ENCODE measurements around the gene ACKR1. TPM values are rescaled to one million over a fixed set of nuclear protein-coding genes. Genes with fewer than 3 reads are reported as not detected.

The ACKR1 gene
- total and polyA plus RNA-seq, 4 donors, result 3.5 to 26.8 (median 13.9) TPM

GRCh38 chr1:159171688-159172501 lies 32.8 kb upstream of the ACKR1 start:
- peak in 2 of 6 donors; percentile 79 to 92 for DNase-seq (ENCODE audit: low read depth in 4 of 6, low spot score in 6 of 6)
- no peaks in the 10 kb centered on the region for H3K27me3 ChIP-seq (ENCODE audit: control insufficient read depth, insufficient read depth, low read length)
- H3K9me3 ChIP-seq (ENCODE audit: control insufficient read depth, insufficient read depth, low read length), result no peaks in the 10 kb centered on the region
- no peaks in the 10 kb centered on the region for H3K36me3 ChIP-seq (ENCODE audit: control insufficient read depth, insufficient read depth, low read length)
- H3K4me3 ChIP-seq (ENCODE audit: low read depth, low read length), result peak overlapping the region; percentile 64
- peaks cover 25% of the 10 kb centered on the region for H3K4me1 ChIP-seq (ENCODE audit: control insufficient read depth, insufficient read depth, low read length)
- under 1% methylated on average over 23 of the region's 49 CpGs for WGBS (ENCODE audit: insufficient coverage)
- H3K27ac ChIP-seq (ENCODE audit: low read depth, low read length), result peak overlapping the region; percentile 51

GRCh38 chr1:159172614-159173291 lies 31.9 kb upstream of the ACKR1 start:
- Histone ChIP-seq H3K27me3 (ENCODE audit: control insufficient read depth, insufficient read depth, low read length) (no peaks in the 10 kb centered on the region), H3K4me3 (ENCODE audit: low read depth, low read length) (peak overlapping the region; percentile 64), H3K36me3 (ENCODE audit: control insufficient read depth, insufficient read depth, low read length) (no peaks in the 10 kb centered on the region), H3K27ac (ENCODE audit: low read depth, low read length) (peak overlapping the region; percentile 51), H3K9me3 (ENCODE audit: control insufficient read depth, insufficient read depth, low read length) (no peaks in the 10 kb centered on the region), H3K4me1 (ENCODE audit: control insufficient read depth, insufficient read depth, low read length) (peaks cover 25% of the 10 kb centered on the region)
- peak in 2 of 6 donors; percentile 71 to 83 for DNase-seq (ENCODE audit: low read depth in 4 of 6, low spot score in 6 of 6)
- 0% methylated on average over 6 of the region's 17 CpGs for WGBS (ENCODE audit: insufficient coverage)

GRCh38 chr1:159173320-159173719 lies 31.4 kb upstream of the ACKR1 start:
- Histone ChIP-seq H3K27me3 (ENCODE audit: control insufficient read depth, insufficient read depth, low read length) (no peaks in the 10 kb centered on the region), H3K4me3 (ENCODE audit: low read depth, low read length) (no peak overlapping the region), H3K4me1 (ENCODE audit: control insufficient read depth, insufficient read depth, low read length) (peaks cover 25% of the 10 kb centered on the region), H3K36me3 (ENCODE audit: control insufficient read depth, insufficient read depth, low read length) (no peaks in the 10 kb centered on the region), H3K9me3 (ENCODE audit: control insufficient read depth, insufficient read depth, low read length) (no peaks in the 10 kb centered on the region), H3K27ac (ENCODE audit: low read depth, low read length) (no peak overlapping the region)
- WGBS (ENCODE audit: insufficient coverage), result 0% methylated on average over 3 of the region's 7 CpGs
- no peak for DNase-seq (ENCODE audit: low read depth in 4 of 6, low spot score in 6 of 6)

GRCh38 chr1:159175571-159175970 lies 29.1 kb upstream of the ACKR1 start:
- Histone ChIP-seq H3K27ac (ENCODE audit: low read depth, low read length) (no peak overlapping the region), H3K36me3 (ENCODE audit: control insufficient read depth, insufficient read depth, low read length) (no peaks in the 10 kb centered on the region), H3K27me3 (ENCODE audit: control insufficient read depth, insufficient read depth, low read length) (no peaks in the 10 kb centered on the region), H3K9me3 (ENCODE audit: control insufficient read depth, insufficient read depth, low read length) (no peaks in the 10 kb centered on the region), H3K4me3 (ENCODE audit: low read depth, low read length) (no peak overlapping the region), H3K4me1 (ENCODE audit: control insufficient read depth, insufficient read depth, low read length) (peaks cover 25% of the 10 kb centered on the region)
- DNase-seq (ENCODE audit: low read depth in 4 of 6, low spot score in 6 of 6), result no peak
- no CpG with 5 or more reads among the region's 2 CpGs for WGBS (ENCODE audit: insufficient coverage)

- no peaks in the 10 kb centered on the region for H3K27me3 ChIP-seq (ENCODE audit: control insufficient read depth, insufficient read depth, low read length)
- no peak overlapping the region for H3K4me3 ChIP-seq (ENCODE audit: low read depth, low read length)
- peak in 2 of 6 donors; percentile 32 to 75 for DNase-seq (ENCODE audit: low read depth in 4 of 6, low spot score in 6 of 6)
- no peaks in the 10 kb centered on the region for H3K9me3 ChIP-seq (ENCODE audit: control insufficient read depth, insufficient read depth, low read length)
- no peak overlapping the region for H3K27ac ChIP-seq (ENCODE audit: low read depth, low read length)
- H3K36me3 ChIP-seq (ENCODE audit: control insufficient read depth, insufficient read depth, low read length), result no peaks in the 10 kb centered on the region
- 51% methylated on average over 3 of the region's 3 CpGs for WGBS (ENCODE audit: insufficient coverage)
- H3K4me1 ChIP-seq (ENCODE audit: control insufficient read depth, insufficient read depth, low read length), result peaks cover 17% of the 10 kb centered on the region
Measured at GRCh38 chr1:159177272-159177907, 27.3 kb upstream of the ACKR1 start.

GRCh38 chr1:159179906-159180305 lies 24.8 kb upstream of the ACKR1 start:
- Histone ChIP-seq H3K27ac (ENCODE audit: low read depth, low read length) (no peak overlapping the region), H3K36me3 (ENCODE audit: control insufficient read depth, insufficient read depth, low read length) (no peaks in the 10 kb centered on the region), H3K4me3 (ENCODE audit: low read depth, low read length) (no peak overlapping the region), H3K27me3 (ENCODE audit: control insufficient read depth, insufficient read depth, low read length) (no peaks in the 10 kb centered on the region), H3K9me3 (ENCODE audit: control insufficient read depth, insufficient read depth, low read length) (no peaks in the 10 kb centered on the region), H3K4me1 (ENCODE audit: control insufficient read depth, insufficient read depth, low read length) (peaks cover 5% of the 10 kb centered on the region)
- no peak for DNase-seq (ENCODE audit: low read depth in 4 of 6, low spot score in 6 of 6)

- Histone ChIP-seq H3K4me1 (ENCODE audit: control insufficient read depth, insufficient read depth, low read length) (peaks cover 5% of the 10 kb centered on the region), H3K27ac (ENCODE audit: low read depth, low read length) (no peak overlapping the region), H3K27me3 (ENCODE audit: control insufficient read depth, insufficient read depth, low read length) (no peaks in the 10 kb centered on the region), H3K9me3 (ENCODE audit: control insufficient read depth, insufficient read depth, low read length) (no peaks in the 10 kb centered on the region), H3K4me3 (ENCODE audit: low read depth, low read length) (no peak overlapping the region), H3K36me3 (ENCODE audit: control insufficient read depth, insufficient read depth, low read length) (no peaks in the 10 kb centered on the region)
- WGBS (ENCODE audit: insufficient coverage), result no CpG with 5 or more reads among the region's 2 CpGs
- DNase-seq (ENCODE audit: low read depth in 4 of 6, low spot score in 6 of 6), result no peak
Measured at GRCh38 chr1:159180516-159180915, 24.2 kb upstream of the ACKR1 start.

- WGBS (ENCODE audit: insufficient coverage), result 18% methylated on average over 3 of the region's 4 CpGs
- no peak overlapping the region for H3K27ac ChIP-seq (ENCODE audit: low read depth, low read length)
- peak in 1 of 6 donors; percentile 42 for DNase-seq (ENCODE audit: low read depth in 4 of 6, low spot score in 6 of 6)
Measured at GRCh38 chr1:159181328-159182024, 23.2 kb upstream of the ACKR1 start.

GRCh38 chr1:159184201-159184600 lies 20.5 kb upstream of the ACKR1 start:
- Histone ChIP-seq H3K27ac (ENCODE audit: low read depth, low read length) (no peak overlapping the region), H3K4me1 (ENCODE audit: control insufficient read depth, insufficient read depth, low read length) (peaks cover 13% of the 10 kb centered on the region)
- no CpG with 5 or more reads among the region's 2 CpGs for WGBS (ENCODE audit: insufficient coverage)

More at GRCh38 chr1:159181328-159182024, 23.2 kb upstream of the ACKR1 start:
- Histone ChIP-seq H3K9me3 (ENCODE audit: control insufficient read depth, insufficient read depth, low read length) (no peaks in the 10 kb centered on the region), H3K4me1 (ENCODE audit: control insufficient read depth, insufficient read depth, low read length) (peaks cover 5% of the 10 kb centered on the region), H3K4me3 (ENCODE audit: low read depth, low read length) (no peak overlapping the region), H3K27me3 (ENCODE audit: control insufficient read depth, insufficient read depth, low read length) (no peaks in the 10 kb centered on the region), H3K36me3 (ENCODE audit: control insufficient read depth, insufficient read depth, low read length) (no peaks in the 10 kb centered on the region)

More at GRCh38 chr1:159184201-159184600, 20.5 kb upstream of the ACKR1 start:
- H3K4me3 ChIP-seq (ENCODE audit: low read depth, low read length), result no peak overlapping the region
- DNase-seq (ENCODE audit: low read depth in 4 of 6, low spot score in 6 of 6), result no peak
- H3K9me3 ChIP-seq (ENCODE audit: control insufficient read depth, insufficient read depth, low read length), result no peaks in the 10 kb centered on the region
- no peaks in the 10 kb centered on the region for H3K27me3 ChIP-seq (ENCODE audit: control insufficient read depth, insufficient read depth, low read length)
- no peaks in the 10 kb centered on the region for H3K36me3 ChIP-seq (ENCODE audit: control insufficient read depth, insufficient read depth, low read length)
